ENCODE data around the gene APLP2. TPM values are rescaled to one million over a fixed set of nuclear protein-coding genes. Genes with fewer than 3 reads are reported as not detected.

APLP2 gene
- polyA plus RNA-seq, 1 donor from 2014 or later: 226 TPM

- Histone ChIP-seq H3K79me2 (replicated peaks; ENCODE audit: insufficient read depth, low read length) (peaks cover 6% of the 10 kb centered on the region), H3K9ac (ENCODE audit: low read length) (no peak overlapping the region), H3K27me3 (ENCODE audit: insufficient read depth, low read depth, low read length) (no peaks in the 10 kb centered on the region), H3K9me3 (ENCODE audit: low read length) (no peaks in the 10 kb centered on the region), H3K9me2 (ENCODE audit: insufficient read depth, low read length) (no peaks in the 10 kb centered on the region), H3K36me3 (ENCODE audit: insufficient read depth, low read length) (no peaks in the 10 kb centered on the region), H3K4me2 (ENCODE audit: low read length) (no peak overlapping the region), H4K20me1 (ENCODE audit: insufficient read depth) (no peaks in the 10 kb centered on the region), H2AFZ (ENCODE audit: low read depth, low read length) (no peak overlapping the region), H3K27ac (ENCODE audit: low read length) (no peak overlapping the region), H3F3A (ENCODE audit: insufficient read depth, low read length, poor library complexity, severe bottlenecking) (no peaks in the 10 kb centered on the region), H3K4me3 (ENCODE audit: low read length) (no peak overlapping the region)
- TF ChIP-seq EZH2 (IDR thresholded peaks at IDR 0.05; ENCODE audit: borderline replicate concordance, insufficient read depth, low read length, poor library complexity, severe bottlenecking) (no peak), TAF1 (IDR thresholded peaks at IDR 0.05; ENCODE audit: low read depth) (no peak), REST (IDR thresholded peaks at IDR 0.05; ENCODE audit: borderline replicate concordance) (no peak)
Measured at GRCh38 chr11:130114281-130114680, 44.6 kb downstream of the APLP2 start.

- no peak overlapping the region for H3K4me3 ChIP-seq (ENCODE audit: low read length)
- H3K27ac ChIP-seq (ENCODE audit: low read length): no peak overlapping the region
- H3K9ac ChIP-seq (ENCODE audit: low read length): no peak overlapping the region
- no peaks in the 10 kb centered on the region for H3F3A ChIP-seq (ENCODE audit: insufficient read depth, low read length, poor library complexity, severe bottlenecking)
- H3K36me3 ChIP-seq (ENCODE audit: insufficient read depth, low read length): no peaks in the 10 kb centered on the region
- peaks cover 7% of the 10 kb centered on the region for H3K79me2 ChIP-seq (replicated peaks; ENCODE audit: insufficient read depth, low read length)
- H4K20me1 ChIP-seq (ENCODE audit: insufficient read depth): no peaks in the 10 kb centered on the region
- H3K27me3 ChIP-seq (ENCODE audit: insufficient read depth, low read depth, low read length): no peaks in the 10 kb centered on the region
- no peak overlapping the region for H3K4me2 ChIP-seq (ENCODE audit: low read length)
- H3K9me2 ChIP-seq (ENCODE audit: insufficient read depth, low read length): no peaks in the 10 kb centered on the region
- TF ChIP-seq EZH2 (IDR thresholded peaks at IDR 0.05; ENCODE audit: borderline replicate concordance, insufficient read depth, low read length, poor library complexity, severe bottlenecking) (no peak), REST (IDR thresholded peaks at IDR 0.05; ENCODE audit: borderline replicate concordance) (no peak), EP300 (conservative IDR thresholded peaks at IDR 0.05; ENCODE audit: poor library complexity, severe bottlenecking) (no peak), MXI1 (conservative IDR thresholded peaks at IDR 0.05; ENCODE audit: poor library complexity, severe bottlenecking) (no peak), RAD21 (conservative IDR thresholded peaks at IDR 0.05) (no peak), SMC3 (conservative IDR thresholded peaks at IDR 0.05; ENCODE audit: poor library complexity) (no peak), POLR2AphosphoS5 (IDR thresholded peaks at IDR 0.05) (no peak), CTCF (IDR thresholded peaks at IDR 0.05; ENCODE audit: poor library complexity, severe bottlenecking) (no peak), TAF1 (IDR thresholded peaks at IDR 0.05; ENCODE audit: low read depth) (no peak)
- H2AFZ ChIP-seq (ENCODE audit: low read depth, low read length): no peak overlapping the region
- no peaks in the 10 kb centered on the region for H3K9me3 ChIP-seq (ENCODE audit: low read length)
Measured at GRCh38 chr11:130114726-130115125, 45.0 kb downstream of the APLP2 start.

All from neural cell (in vitro differentiated cells).